DMS53 treated with DMSO at 0.1 percent for 48 hours (cell line): Measurements from ENCODE around the gene FBXL17.

Source experiments
- DNase-seq: peaks from one replicate; lab custom pipeline; 2025; ENCODE audit not compliant: unreplicated experiment; lab: John Stamatoyannopoulos, UW

The FBXL17 gene

DNA sequence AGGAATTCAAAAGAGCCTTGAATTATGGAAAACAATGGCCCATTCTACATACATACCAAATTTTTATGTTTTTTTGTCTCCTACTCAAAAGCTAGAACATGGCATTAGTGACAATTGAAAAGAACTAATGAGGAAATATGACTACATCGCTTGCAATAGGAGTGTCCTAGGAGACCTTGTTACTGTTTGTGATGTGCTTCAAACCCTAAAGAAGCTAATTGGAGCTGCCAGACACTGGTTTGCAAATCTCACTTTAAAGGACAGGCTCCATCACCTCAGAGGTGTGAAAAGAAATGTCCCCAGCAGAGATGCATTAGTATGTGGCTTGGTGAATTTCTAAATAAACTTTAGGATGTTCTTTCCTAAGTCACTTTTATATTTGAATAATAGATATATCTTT, 356.9 kb downstream of the FBXL17 start:
- DNase-seq: no peak

DNA sequence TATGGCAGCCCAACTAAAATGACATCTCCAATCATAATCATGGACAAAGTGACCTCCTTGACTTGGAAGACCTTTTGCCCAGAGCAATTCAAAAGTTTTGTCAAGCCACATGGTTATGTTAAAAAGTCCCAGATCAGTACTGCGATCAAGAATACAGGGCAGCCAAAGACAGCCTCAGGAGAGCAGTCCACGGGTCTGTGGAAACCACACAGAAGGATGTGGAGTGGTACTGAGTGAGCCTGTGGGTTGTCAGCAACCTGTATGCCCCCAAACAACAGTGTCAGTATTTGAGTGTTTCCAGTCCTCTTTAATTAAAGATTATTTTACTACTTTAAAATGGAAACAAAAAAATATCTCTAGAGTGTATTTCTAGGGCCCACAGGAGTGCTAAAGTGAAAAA, 365.8 kb downstream of the FBXL17 start:
- no peak for DNase-seq

DNA sequence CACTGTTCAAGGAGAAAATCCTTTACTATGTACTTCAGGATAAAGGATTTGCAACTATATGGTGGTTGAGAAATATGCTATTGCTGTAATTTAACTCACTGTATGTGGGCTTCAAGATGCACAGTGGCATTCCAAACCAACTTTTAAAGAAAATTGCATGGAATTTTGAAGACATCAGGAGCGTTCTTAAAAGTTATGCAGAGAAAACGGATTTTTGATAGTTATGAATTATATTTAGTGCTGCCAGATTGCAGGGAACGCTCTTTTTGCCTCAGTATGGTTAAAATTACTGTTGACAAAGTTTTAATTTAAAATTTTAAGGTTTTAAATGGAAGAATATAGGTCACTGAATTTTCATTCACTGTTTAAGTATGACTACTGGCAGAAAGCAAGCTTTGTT, 375.1 kb downstream of the FBXL17 start:
- no peak for DNase-seq

DNA sequence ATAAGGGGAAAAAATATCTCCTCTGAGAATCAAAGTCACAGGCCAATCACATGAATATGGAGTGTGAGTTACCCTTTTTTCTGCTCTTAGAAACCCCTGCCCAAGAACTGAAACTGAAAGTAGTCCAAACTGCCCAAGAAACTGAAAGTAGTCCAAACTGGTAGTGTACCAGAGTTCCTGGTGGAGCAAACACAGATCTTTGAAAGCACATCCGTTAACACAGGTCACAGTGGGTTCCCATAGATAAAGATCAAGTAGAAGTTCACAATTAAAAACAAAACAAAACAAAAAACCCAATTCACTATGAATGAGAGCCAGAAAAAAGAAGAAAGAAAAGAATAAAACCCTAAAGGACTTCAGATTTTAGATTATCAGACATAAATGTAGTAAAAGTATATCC, 378.7 kb downstream of the FBXL17 start:
- DNase-seq: no peak

DNA sequence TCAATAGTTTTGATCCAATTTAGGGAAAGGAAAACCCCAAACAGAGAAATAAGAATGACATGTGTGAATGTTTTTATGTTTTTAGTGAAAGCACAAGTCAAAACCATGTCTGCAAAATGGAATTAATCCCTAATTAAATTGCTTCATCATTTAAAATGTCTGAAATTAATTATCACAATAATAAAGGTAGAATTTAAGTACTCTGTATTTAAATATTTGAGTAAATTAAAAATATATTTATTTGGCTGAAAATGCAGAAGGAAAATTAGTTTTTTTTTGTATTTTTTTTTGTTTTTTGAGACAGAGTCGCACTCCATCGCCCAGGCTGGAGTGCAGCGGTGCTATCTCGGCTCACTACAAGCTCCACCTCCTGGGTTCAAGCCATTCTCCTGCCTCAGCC, 380.7 kb downstream of the FBXL17 start:
- DNase-seq: no peak

DNA sequence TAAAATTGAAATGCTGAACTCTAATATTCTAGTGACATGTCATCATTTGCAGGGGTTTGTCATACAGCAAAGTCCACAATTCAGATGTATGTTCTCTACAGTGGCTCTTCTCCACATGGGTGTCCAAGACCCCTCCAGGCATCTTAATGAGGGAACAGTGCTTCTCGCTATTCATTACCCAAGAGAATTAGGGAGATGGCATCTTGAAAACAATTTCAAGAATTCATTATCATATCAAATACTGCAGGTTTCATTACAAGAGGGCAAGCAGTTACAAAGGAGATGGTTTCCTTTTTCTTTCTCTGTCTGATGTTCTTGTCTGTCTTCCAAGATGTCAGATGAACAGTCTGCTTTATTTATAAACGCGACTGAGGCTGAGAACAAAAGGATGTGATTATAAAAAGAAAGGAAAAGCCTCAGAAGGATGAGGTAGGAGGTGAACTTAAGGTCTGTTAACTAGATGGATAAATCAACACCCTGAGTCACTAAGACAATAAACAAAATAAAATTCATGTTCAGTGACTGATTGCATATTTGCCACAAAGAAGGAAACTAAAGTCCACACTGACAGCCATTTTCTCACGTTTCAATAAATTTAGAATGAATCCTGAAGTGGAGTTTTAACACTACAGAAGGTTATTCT, 384.4 kb downstream of the FBXL17 start:
- DNase-seq: no peak

DNA sequence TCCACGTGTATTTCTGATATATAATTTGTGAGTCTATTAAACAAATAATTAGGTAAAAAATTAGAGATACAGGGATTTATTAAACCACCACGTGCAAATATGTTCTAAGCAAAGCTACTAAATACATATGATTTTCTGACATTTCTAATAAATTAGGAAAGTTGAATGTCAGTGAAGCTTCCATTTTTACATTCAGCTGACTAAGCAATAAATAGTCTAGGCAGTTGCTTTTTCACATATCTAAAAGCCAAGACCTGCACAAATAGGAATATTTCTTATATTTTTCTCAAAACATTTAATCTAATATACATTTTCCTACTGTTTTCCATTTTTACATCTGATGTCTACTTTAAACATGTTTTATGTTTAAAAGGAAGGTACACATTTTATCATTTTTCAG, 388.6 kb downstream of the FBXL17 start:
- no peak for DNase-seq

DNA sequence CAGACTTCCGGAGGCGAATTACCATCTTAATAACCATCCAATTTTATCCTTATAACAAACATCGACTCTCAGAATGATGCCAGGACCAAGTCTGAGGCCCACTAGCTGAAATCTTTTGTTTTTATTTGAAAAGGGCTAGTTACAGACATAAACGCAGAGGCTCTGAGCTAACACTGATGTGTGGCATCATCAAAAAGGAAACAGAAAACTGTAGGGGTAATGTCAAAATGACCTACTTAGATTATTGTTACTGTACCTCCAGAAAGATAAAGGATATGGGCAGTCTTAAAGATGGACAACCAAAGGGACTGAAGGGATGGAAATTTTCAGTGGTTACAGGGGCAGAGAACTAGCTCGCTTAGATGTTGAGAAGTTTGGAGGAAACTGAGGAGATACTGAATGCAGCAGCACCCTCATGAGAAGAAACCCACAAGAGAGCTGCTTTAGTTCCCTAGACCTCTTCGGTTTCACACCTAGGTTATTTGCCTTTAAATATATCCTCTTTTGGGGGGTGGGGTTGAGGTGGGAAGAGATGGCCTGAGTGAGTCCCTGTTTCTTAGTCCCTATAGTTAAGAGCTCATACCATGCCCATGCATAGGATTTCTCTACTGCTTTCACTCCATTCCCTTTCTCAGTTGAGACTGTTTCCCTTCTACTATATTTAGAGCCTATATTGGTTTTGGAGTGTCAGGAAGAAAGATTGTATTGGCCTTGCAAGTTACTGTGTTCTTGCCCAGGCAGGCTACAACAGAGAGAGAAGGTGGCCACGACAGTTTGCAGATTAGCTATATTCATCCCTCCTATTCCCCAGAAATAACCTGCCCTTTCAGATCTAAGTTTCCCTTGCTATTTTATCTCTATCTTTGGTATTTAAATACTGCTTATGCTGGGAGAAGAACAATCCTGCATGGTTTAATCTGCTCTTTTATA, 390.8 kb downstream of the FBXL17 start:
- no peak for DNase-seq

DNA sequence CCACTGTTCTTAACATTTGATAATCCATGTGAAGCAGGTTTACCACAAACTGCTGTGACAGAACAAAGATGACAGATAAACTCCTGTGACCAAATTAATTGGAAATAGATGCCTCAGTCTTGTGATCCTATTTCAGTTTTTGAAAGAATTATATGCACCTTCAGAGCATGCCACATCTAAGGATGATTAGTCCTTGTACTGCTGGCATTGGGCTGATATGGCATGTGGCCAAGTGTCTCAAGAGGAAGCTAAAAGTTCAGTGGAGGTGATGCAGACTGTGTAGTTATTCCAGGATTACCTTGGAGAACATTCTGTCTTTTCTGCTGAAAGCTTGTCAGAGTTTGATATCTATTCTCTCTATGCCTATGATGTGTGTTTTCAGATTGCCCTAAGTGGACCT, 396.8 kb downstream of the FBXL17 start:
- DNase-seq: no peak

DNA sequence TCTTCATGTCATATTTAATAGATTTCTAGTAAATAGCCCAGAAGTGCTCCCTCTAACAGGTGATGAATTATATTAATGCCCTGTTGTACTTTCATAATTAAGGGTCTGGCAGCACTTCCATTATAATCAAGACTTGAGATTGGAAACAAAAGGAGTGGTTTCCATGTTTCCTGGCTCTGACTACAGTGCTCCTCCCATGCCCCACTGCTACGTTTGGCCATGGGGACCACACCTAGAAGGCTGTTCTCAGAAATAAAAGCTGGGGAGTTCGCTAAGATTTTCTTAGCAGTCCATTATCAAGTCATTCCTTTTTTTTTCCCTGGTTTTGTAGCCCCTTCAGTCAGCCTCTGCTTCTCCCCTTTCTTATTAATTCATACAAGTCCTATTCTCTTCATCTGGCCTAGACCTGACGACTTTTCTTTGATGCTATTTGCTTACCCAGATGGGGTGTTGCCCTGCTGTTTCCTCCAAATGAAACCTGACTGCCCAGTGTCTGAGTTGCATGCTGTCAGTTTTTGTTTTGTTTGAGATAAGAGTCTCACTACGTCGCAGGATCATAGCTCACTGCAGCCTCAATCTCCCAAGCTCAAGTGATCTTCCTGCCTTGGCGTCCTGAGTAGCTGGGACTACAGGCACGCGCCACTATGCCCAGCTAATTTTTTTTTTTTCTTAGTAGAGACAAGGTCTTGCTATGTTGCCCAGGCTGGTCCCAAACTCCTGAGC, 399.0 kb downstream of the FBXL17 start:
- DNase-seq: no peak

DNA sequence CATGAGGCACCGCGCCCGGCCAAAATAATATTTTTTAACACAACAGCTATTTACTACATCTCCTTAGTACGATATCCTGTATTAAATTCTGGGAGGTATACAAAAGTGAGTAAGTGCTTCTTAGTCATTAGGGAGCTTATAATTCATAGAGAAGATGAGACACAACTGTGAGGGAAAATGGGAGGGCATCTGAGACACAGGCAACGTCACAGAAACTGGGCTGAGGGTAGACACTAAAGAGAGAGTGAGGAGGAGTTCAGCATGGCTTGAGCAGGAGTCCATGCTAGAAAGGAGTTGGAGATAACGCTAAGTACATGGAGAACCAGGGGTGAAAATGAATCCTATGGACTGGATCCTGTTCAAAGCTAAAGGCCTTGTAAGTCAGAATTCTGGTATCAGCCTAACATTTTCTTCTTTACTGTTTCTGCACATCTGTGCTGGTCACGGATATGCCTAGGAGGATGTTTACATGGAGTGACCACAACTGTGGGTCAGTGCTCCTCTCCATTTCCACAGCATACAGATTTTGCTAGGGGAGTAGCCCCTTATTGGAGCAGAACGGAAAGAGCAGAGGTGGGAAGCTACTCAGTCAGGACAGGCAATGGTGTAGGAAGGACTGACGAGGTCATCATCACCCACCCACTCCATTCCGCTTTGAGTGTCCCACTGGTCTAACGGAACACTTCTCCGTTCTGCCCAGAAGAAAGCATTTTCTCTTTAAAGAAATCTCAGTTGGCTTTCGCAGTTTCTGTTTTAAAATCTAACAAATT, 400.8 kb downstream of the FBXL17 start:
- no peak for DNase-seq

DNA sequence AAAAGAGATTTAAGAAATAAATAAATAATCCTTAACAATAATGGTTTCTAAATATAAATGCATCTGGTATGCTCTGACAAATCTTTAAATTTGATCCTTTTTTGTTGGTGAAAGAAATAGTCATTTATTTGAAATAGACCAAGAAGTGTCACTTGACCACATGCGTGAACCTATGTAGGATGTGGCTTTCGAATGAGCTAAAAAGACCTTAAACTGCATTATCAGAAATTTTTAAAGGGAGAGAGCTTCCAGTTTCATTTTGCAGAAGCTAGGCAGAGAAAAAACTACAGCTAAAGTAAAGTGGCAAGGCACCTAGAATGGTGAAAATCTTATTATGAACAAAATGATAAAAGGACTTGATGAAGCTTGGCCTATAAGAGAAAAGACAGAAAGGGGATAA, 402.0 kb downstream of the FBXL17 start:
- DNase-seq: no peak

DNA sequence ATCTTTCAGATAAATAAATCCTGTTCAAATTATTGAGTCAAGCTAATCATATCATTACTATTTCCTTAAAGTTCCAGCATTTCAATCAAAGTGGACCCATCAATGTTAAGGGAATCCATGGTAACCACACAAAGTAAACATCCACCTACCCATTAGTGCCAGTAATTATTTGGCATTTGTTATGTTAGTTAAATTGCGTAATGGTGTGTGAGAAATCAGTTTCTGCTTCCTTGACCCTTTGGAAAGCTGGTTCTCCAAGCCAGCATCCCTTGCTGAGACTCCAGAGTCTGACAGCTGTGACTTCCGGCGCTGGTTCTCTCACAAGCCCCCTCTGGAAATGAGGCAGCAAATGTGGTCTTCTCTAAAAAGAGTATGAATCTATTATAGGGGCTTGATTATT, 402.6 kb downstream of the FBXL17 start:
- no peak for DNase-seq

DNA sequence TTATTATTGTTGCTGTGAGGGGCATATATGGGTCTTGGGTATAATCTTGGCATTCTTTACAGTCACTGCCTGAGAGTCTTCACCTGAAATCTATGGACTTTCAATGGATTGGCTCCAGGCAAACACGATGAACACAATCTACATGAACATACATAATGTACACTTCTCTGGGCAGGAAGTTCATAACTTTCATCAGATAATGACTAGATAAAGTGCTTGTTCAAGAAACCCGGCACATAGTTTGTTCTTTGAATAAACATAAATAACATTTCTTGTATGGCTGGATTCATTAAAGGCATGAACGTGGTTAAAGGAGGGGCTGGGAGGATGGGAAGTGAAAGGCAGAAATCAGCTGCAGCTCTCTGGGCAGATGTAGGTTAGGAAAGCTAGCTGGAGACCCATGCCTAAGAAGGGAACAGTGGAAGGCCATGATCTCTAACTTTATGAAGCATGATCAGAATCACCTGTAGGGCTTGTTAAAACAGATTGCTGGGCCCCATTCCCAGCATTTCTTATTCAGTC, 404.3 kb downstream of the FBXL17 start:
- no peak for DNase-seq

DNA sequence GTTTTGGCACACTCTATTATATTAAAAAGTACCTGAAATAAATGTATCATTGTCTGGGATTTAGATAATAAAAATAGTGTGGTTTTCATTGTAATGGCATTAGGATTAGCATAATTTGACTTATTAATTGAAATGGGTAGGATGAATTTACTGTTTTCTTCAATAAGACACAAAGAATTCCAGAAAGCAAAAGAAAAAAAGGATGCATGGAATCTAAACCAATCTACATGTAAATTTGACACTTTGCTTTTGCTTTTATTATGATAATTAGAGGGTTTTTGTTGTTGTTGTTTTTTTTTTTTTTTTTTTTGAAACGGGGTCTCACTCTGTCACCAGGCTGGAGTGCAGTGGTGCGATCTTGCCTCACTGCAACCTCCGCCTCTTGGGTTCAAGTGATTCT, 406.3 kb downstream of the FBXL17 start:
- DNase-seq: no peak

DNA sequence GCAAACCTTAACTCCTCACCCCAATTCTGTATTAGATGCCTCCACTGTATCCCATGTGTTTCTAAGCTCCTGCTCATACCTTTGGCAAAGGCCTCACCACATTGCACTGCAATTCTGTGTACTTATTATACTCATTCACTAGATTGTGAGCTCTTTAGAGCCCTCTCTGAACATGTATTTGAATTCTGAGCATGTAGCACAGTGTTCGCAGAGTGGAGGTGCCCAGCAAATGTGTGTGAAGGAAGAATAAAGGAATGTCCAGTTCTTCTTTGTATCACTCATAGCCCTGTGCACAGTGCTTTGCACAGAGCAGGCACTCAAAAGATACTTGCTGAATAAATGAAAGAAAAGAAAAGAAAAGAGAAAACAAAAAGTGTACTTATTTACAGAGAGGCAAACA, 410.1 kb downstream of the FBXL17 start:
- DNase-seq: no peak

DNA sequence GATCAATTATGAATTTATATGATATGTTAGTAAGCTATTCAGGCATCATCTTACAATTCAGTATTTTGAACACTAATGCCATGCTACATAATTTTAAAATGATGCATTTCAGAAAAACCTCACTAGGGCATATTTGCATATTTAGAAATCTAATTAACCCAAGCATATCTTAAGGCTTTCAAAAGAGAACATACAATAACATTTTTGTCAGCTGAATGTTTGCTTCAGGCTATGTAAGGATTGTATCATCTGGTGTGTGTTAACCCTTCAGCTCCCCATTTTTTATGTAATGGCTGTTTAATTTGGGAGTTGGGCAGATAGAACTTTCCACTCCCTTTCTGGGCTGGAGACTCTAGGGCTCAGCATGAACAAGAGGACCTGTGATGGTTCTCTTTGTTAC, 412.1 kb downstream of the FBXL17 start:
- no peak for DNase-seq

DNA sequence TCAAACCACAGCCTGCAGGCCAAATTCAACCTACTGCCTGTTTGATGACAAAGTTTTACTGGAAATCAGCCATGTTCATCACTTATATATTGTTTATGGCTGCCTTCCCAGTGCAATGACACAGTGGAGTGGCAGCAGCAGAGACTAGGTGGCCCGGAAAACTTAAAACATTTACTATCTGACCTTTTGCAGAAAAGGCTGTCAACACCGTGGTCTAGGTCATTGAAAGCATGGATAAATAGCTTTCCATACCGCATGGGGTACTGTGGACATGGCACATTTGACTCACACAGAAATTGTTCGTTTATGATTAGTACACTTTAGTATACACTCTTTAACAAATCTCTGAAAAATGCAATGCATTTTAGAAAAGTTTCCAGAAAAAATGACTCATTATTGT, 412.9 kb downstream of the FBXL17 start:
- DNase-seq: no peak

DNA sequence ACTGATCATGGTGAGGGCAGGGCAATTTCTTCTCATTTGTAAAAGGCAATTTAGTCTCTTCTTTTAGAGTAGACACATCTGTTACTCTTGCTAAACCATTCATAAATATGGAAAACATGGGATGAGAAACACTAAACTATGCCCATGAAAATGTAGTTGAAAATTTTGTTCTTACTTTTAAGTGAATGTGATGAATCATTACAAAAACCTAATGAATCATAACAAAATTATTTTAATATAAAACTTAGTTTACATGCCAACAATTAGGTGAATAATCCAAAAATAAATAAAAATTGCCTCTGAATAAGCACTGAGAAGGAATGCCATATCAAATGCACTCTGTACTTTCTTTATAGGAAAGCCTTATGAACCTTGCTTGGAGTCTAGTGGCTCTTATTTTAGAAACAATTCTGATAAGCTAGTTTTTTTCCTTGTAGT, 413.5 kb downstream of the FBXL17 start:
- DNase-seq: no peak

DNA sequence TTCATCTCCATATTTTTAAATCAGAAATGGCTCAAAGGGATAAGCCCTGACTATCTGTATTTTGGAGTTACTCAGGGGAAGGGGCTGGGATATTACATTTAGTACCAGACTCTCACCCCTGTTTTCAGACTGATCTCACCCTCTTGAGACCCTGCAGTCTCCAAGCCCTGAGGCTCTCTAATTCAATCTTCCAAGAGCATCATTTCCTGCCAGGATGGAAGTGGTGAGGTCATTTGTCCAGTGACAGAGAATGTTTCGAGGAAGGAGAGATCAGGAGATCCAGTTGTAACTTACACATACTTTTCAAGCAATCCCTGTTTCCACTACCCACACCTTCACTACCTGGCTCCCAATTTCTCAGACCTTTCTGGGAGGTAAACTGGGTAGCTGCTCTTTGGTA, 415.7 kb downstream of the FBXL17 start:
- no peak for DNase-seq

DNA sequence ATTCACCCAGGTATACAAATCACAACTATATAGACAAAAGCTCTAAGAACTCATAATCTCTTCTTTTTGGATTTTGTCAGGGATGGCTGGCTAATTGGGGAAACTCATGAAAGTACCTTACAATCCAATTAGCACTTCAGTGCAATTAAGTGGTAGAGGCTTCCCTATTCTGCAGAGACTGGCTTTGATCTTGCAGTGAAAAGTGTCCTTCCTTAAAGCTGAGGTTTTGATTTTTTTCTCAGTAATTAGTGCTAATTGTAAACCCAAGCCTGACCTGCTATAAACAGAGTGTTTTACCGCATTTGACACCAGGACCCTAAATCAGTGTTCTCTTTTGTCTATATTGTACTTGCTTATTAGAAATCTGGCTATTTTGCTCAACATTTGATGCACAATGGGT, 417.2 kb downstream of the FBXL17 start:
- DNase-seq: no peak
